ENCODE measurements around the gene SYPL2. TPM values are rescaled to one million over a fixed set of nuclear protein-coding genes. Genes with fewer than 3 reads are reported as not detected.

SYPL2 gene
- total and polyA plus RNA-seq, 2 donors (not counting 1 experiment from before 2014, with no cell fraction given): 1.7 to 1.8 TPM

DNA sequence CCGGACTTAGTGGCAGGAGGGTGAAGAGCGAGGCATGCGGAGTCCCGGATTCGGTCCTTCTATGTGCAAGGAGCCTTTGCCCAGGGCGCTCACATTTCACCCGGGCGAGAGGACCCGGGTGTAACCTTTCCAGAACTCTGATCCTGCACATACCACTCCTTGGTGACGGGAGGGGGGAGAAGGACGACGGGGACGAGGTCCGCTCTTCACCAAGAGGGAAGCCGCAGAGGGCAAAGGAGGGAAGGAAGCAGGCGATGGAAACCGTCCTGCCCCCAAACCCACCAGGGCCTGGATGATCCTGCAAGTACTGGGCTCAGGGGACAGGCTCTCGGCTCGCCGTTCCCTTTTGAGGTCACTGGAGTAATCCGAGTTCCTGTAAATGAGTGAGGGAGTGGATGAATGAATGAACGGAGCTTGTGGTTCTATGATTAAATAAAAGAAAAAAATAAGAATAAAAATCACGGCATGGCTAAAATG lies 993 bp downstream of the SYPL2 start:
- no peaks in the 10 kb centered on the region for H3K36me3 ChIP-seq (ENCODE audit: control insufficient read depth, insufficient read depth, low read length)
- H3K27me3 ChIP-seq (ENCODE audit: control insufficient read depth, insufficient read depth, low read length): peaks cover 24% of the 10 kb centered on the region
- H4K20me1 ChIP-seq (ENCODE audit: control insufficient read depth, extremely low read depth, insufficient read depth, low read length): no peaks in the 10 kb centered on the region
- H3K4me1 ChIP-seq (ENCODE audit: control insufficient read depth, extremely low read depth, insufficient read depth, low read length): no peaks in the 10 kb centered on the region
- no peak overlapping the region for H3K4me2 ChIP-seq (ENCODE audit: extremely low read depth, insufficient read depth, low read length)
- no peak overlapping the region for H3K9ac ChIP-seq (ENCODE audit: insufficient read depth, low read length)
- no peak overlapping the region for H2AFZ ChIP-seq (ENCODE audit: low read length)
- no peaks in the 10 kb centered on the region for H3K79me2 ChIP-seq (ENCODE audit: control insufficient read depth, insufficient read depth, low read length)
- peak overlapping the region in 1 of 4 experiments; percentile 30 for H3K4me3 ChIP-seq (replicated peaks in 1 of 4; ENCODE audit: control extremely low read depth in 1 of 4, insufficient read depth in 1 of 4, low read depth in 3 of 4, low read length in 4 of 4)
- no peaks in the 10 kb centered on the region for H3K9me3 ChIP-seq (ENCODE audit: control insufficient read depth, insufficient read depth, low read depth, low read length)
- peak; percentile 42 for TF ChIP-seq EZH2 (IDR thresholded peaks at IDR 0.05; ENCODE audit: low read length, missing control alignments)
- TF ChIP-seq, protein P1, sequence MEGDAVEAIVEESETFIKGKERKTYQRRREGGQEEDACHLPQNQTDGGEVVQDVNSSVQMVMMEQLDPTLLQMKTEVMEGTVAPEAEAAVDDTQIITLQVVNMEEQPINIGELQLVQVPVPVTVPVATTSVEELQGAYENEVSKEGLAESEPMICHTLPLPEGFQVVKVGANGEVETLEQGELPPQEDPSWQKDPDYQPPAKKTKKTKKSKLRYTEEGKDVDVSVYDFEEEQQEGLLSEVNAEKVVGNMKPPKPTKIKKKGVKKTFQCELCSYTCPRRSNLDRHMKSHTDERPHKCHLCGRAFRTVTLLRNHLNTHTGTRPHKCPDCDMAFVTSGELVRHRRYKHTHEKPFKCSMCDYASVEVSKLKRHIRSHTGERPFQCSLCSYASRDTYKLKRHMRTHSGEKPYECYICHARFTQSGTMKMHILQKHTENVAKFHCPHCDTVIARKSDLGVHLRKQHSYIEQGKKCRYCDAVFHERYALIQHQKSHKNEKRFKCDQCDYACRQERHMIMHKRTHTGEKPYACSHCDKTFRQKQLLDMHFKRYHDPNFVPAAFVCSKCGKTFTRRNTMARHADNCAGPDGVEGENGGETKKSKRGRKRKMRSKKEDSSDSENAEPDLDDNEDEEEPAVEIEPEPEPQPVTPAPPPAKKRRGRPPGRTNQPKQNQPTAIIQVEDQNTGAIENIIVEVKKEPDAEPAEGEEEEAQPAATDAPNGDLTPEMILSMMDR (conservative IDR thresholded peaks at IDR 0.05 in 1 of 2, IDR thresholded peaks at IDR 0.05 in 1 of 2; ENCODE audit: low read depth in 1 of 2, low read length in 2 of 2): no peak
- H3K27ac ChIP-seq (ENCODE audit: insufficient read depth, low read length): no peak overlapping the region
- no peak for DNase-seq (ENCODE audit: low read depth in 2 of 2)

DNA sequence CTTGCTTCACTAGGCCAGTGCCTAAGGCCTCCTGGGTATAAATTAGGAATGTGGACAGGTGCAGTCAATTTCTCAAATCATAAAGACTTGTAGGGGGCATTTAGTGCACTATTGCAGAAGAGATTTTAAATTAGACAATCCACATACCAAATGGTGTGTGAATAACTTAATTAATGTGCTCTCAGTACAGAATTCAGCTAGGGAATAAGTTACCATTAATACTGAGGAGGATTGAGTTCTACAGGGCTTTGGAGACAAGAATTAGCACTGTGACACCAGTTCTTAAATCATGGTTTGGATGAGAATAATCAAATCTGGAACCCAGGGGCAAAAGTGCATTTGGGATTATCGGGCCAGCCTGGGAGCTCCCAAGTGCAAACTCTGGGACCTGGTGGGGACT lies 1.7 kb downstream of the SYPL2 start:
- Histone ChIP-seq H3K4me3 (replicated peaks in 1 of 4; ENCODE audit: control extremely low read depth in 1 of 4, insufficient read depth in 1 of 4, low read depth in 3 of 4, low read length in 4 of 4) (no peak overlapping the region), H3K27ac (ENCODE audit: insufficient read depth, low read length) (no peak overlapping the region), H4K20me1 (ENCODE audit: control insufficient read depth, extremely low read depth, insufficient read depth, low read length) (no peaks in the 10 kb centered on the region), H3K27me3 (ENCODE audit: control insufficient read depth, insufficient read depth, low read length) (peaks cover 24% of the 10 kb centered on the region), H2AFZ (ENCODE audit: low read length) (no peak overlapping the region), H3K79me2 (ENCODE audit: control insufficient read depth, insufficient read depth, low read length) (no peaks in the 10 kb centered on the region), H3K36me3 (ENCODE audit: control insufficient read depth, insufficient read depth, low read length) (no peaks in the 10 kb centered on the region), H3K4me2 (ENCODE audit: extremely low read depth, insufficient read depth, low read length) (no peak overlapping the region), H3K9me3 (ENCODE audit: control insufficient read depth, insufficient read depth, low read depth, low read length) (no peaks in the 10 kb centered on the region), H3K4me1 (ENCODE audit: control insufficient read depth, extremely low read depth, insufficient read depth, low read length) (no peaks in the 10 kb centered on the region), H3K9ac (ENCODE audit: insufficient read depth, low read length) (no peak overlapping the region)
- no peak for TF ChIP-seq EZH2 (IDR thresholded peaks at IDR 0.05; ENCODE audit: low read length, missing control alignments)
- TF ChIP-seq, protein P1 (conservative IDR thresholded peaks at IDR 0.05 in 1 of 2, IDR thresholded peaks at IDR 0.05 in 1 of 2; ENCODE audit: low read depth in 1 of 2, low read length in 2 of 2): no peak
- no peak for DNase-seq (ENCODE audit: low read depth in 2 of 2)

DNA sequence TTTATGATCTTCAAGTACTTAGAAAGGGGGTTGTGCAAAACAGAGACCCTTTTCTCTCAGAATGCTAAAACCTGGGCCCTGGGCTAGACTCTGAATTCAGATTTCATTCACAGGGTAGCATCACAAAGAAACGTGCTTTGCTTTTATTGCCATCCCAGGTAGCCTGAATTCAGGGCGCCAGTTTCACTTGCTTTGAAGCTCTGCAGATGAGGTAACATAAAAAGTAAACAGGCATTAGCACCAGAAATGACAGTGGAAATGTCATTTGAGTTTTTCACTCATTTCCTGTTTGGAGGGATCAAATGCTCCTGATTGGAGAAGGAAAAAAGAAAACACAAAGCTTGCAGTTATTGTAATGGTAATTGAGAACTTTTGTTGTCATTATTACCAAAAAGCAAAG lies 2.6 kb downstream of the SYPL2 start:
- DNase-seq (ENCODE audit: low read depth in 2 of 2): no peak
- Histone ChIP-seq H3K4me2 (ENCODE audit: extremely low read depth, insufficient read depth, low read length) (no peak overlapping the region), H4K20me1 (ENCODE audit: control insufficient read depth, extremely low read depth, insufficient read depth, low read length) (no peaks in the 10 kb centered on the region), H2AFZ (ENCODE audit: low read length) (no peak overlapping the region), H3K36me3 (ENCODE audit: control insufficient read depth, insufficient read depth, low read length) (no peaks in the 10 kb centered on the region), H3K4me3 (replicated peaks in 1 of 4; ENCODE audit: control extremely low read depth in 1 of 4, insufficient read depth in 1 of 4, low read depth in 3 of 4, low read length in 4 of 4) (no peak overlapping the region), H3K4me1 (ENCODE audit: control insufficient read depth, extremely low read depth, insufficient read depth, low read length) (no peaks in the 10 kb centered on the region), H3K27ac (ENCODE audit: insufficient read depth, low read length) (no peak overlapping the region), H3K79me2 (ENCODE audit: control insufficient read depth, insufficient read depth, low read length) (no peaks in the 10 kb centered on the region), H3K9ac (ENCODE audit: insufficient read depth, low read length) (no peak overlapping the region), H3K9me3 (ENCODE audit: control insufficient read depth, insufficient read depth, low read depth, low read length) (no peaks in the 10 kb centered on the region), H3K27me3 (ENCODE audit: control insufficient read depth, insufficient read depth, low read length) (peaks cover 24% of the 10 kb centered on the region)
- TF ChIP-seq, protein P1 (conservative IDR thresholded peaks at IDR 0.05 in 1 of 2, IDR thresholded peaks at IDR 0.05 in 1 of 2; ENCODE audit: low read depth in 1 of 2, low read length in 2 of 2): no peak
- no peak for TF ChIP-seq EZH2 (IDR thresholded peaks at IDR 0.05; ENCODE audit: low read length, missing control alignments)
